Testis (tissue), 2 donors: ENCODE measurements around the gene TPM4.

ENCODE experiments used
- POLR2A ChIP-seq: fragments of 450-650 bp; IDR thresholded peaks from one replicate; pipeline ENCODE4 v1.6.1; 2017; ENCODE audit warnings: antibody characterized with exemption, mild to moderate bottlenecking, moderate library complexity
- TF ChIP-seq, protein P1 (sequence below), 3 experiments: fragments of 450-650 bp in 2 of 3; fragments of 200-600 bp in 1 of 3; sonication (generic) in 1 of 3; IDR thresholded peaks; one replicate each; pipeline ENCODE4 v1.5.1; 2016 to 2019; ENCODE audit warnings: antibody characterized with exemption in 3 of 3, mild to moderate bottlenecking in 2 of 3, moderate library complexity in 1 of 3

DNA sequence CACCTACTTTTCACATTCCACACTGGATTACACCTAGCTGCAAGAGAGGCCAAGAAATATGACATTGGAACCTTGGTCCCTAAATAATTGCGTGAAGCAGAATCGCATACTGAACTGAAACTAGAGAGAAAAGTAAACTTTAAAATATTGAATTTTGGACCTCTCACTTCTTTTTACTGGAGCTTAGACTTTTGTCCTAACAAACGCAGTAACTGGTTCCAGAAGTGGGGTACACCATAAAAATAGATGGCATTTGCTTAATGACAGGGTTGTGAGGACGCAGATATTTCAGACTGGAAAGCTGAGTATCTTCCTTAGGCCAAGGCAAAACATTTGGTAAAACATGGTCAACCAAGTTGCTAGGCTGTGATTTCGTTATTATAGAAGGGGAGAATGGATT lies 19.2 kb upstream of the TPM4 start:
- TF ChIP-seq POLR2A = no peak
- TF ChIP-seq, protein P1, sequence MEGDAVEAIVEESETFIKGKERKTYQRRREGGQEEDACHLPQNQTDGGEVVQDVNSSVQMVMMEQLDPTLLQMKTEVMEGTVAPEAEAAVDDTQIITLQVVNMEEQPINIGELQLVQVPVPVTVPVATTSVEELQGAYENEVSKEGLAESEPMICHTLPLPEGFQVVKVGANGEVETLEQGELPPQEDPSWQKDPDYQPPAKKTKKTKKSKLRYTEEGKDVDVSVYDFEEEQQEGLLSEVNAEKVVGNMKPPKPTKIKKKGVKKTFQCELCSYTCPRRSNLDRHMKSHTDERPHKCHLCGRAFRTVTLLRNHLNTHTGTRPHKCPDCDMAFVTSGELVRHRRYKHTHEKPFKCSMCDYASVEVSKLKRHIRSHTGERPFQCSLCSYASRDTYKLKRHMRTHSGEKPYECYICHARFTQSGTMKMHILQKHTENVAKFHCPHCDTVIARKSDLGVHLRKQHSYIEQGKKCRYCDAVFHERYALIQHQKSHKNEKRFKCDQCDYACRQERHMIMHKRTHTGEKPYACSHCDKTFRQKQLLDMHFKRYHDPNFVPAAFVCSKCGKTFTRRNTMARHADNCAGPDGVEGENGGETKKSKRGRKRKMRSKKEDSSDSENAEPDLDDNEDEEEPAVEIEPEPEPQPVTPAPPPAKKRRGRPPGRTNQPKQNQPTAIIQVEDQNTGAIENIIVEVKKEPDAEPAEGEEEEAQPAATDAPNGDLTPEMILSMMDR (IDR thresholded peaks at IDR 0.05) = no peak
